SK-N-SH (cell line): Measurements from ENCODE around the gene PER1. TPM values are rescaled to one million over a fixed set of nuclear protein-coding genes. Genes with fewer than 3 reads are reported as not detected.

ENCODE experiments used
- CTCF ChIA-PET: fragments of 300-600, 350-600 bp; formaldehyde crosslinking; extraction: SDS; loops from one replicate; lab custom pipeline; 2021; lab: Yijun Ruan, JAX
- POLR2A ChIA-PET: fragments of 350-600 bp; sonication (Branson Sonifier 250); formaldehyde crosslinking; extraction: SDS; loops from one replicate; lab custom pipeline; 2020; ENCODE audit warnings: antibody characterized with exemption, inconsistent platforms; lab: Yijun Ruan, JAX
- DNase-seq: peaks from one replicate; pipeline ENCODE4 v3.0.0; 2012
- H2AFZ ChIP-seq: fragments of 200-600 bp; sonication (generic); 2 replicates; pipeline ENCODE4 v1.8.1; 2016; ENCODE audit warnings: antibody characterized with exemption, mild to moderate bottlenecking, low read depth
- H3F3A ChIP-seq: fragments of 200-600 bp; sonication (generic); replicated peaks from 2 replicates; pipeline ENCODE3; 2016; ENCODE audit warnings: antibody characterized with exemption, mild to moderate bottlenecking; ENCODE audit not compliant: insufficient read depth
- H3K27ac ChIP-seq, 2 experiments: fragments of 200-500 bp in 1 of 2; fragments of 200-600 bp in 1 of 2; sonication (Bioruptor generic) in 1 of 2; sonication (generic), shearing (Covaris generic) in 1 of 2; 2 replicates each; pipeline versions ENCODE4 v1.5.1 to v1.6.1; 2014 to 2016; ENCODE audit warnings: low read depth in 2 of 2, inconsistent platforms in 1 of 2, low read length in 1 of 2, mild to moderate bottlenecking in 1 of 2, mixed read lengths in 1 of 2
- H3K27me3 ChIP-seq: fragments of 200-600 bp; sonication (generic), shearing (Covaris generic); 2 replicates; pipeline ENCODE4 v1.6.1; 2016; ENCODE audit warnings: mixed run types; ENCODE audit not compliant: insufficient read depth
- H3K36me3 ChIP-seq, 2 experiments: fragments of 200-500 bp in 1 of 2; fragments of 200-600 bp in 1 of 2; sonication (Bioruptor generic) in 1 of 2; sonication (generic) in 1 of 2; replicated peaks in 1 of 2; 2 replicates each; pipeline versions ENCODE3 to v1.5.1; 2014 to 2016; ENCODE audit warnings: low read length in 1 of 2, mild to moderate bottlenecking in 1 of 2; ENCODE audit not compliant: insufficient read depth in 2 of 2, control insufficient read depth in 1 of 2
- H3K4me1 ChIP-seq, 2 experiments: fragments of 200-500 bp in 1 of 2; fragments of 200-600 bp in 1 of 2; sonication (Bioruptor generic) in 1 of 2; sonication (generic), shearing (Covaris generic) in 1 of 2; 2 replicates each; pipeline versions ENCODE4 v1.5.1 to v1.6.1; 2014 to 2016; ENCODE audit warnings: low read depth in 1 of 2, low read length in 1 of 2, mixed run types in 1 of 2; ENCODE audit not compliant: insufficient read depth in 2 of 2, control insufficient read depth in 1 of 2
- H3K4me2 ChIP-seq: fragments of 200-600 bp; sonication (generic), shearing (Covaris generic); 2 replicates; pipeline ENCODE4 v1.6.1; 2017; ENCODE audit warnings: mixed run types
- H3K4me3 ChIP-seq, 2 experiments: fragments of 200-500 bp in 1 of 2; fragments of 200-600 bp in 1 of 2; sonication (Bioruptor generic) in 1 of 2; sonication (generic), shearing (Covaris generic) in 1 of 2; 2 replicates each; pipeline versions ENCODE4 v1.5.1 to v1.8.1; 2014 to 2016; ENCODE audit warnings: low read depth in 2 of 2, inconsistent platforms in 1 of 2, low read length in 1 of 2, mild to moderate bottlenecking in 1 of 2, mixed read lengths in 1 of 2, moderate library complexity in 1 of 2
- H3K79me2 ChIP-seq: fragments of 200-600 bp; sonication (generic); 2 replicates; pipeline ENCODE4 v1.8.1; 2017; ENCODE audit warnings: mild to moderate bottlenecking; ENCODE audit not compliant: insufficient read depth
- H3K9ac ChIP-seq: fragments of 200-600 bp; sonication (generic); 2 replicates; pipeline ENCODE4 v1.6.1; 2017; ENCODE audit warnings: mixed run types
- H3K9me2 ChIP-seq: fragments of 200-600 bp; sonication (generic); 2 replicates; pipeline ENCODE4 v1.6.1; 2017; ENCODE audit warnings: mixed run types
- H3K9me3 ChIP-seq: fragments of 200-600 bp; sonication (generic); 2 replicates; pipeline ENCODE4 v1.6.1; 2017; ENCODE audit warnings: mixed run types, mild to moderate bottlenecking, moderate library complexity
- H4K20me1 ChIP-seq: fragments of 200-600 bp; sonication (generic); 2 replicates; pipeline ENCODE4 v1.6.1; 2017; ENCODE audit warnings: mild to moderate bottlenecking, mixed run types; ENCODE audit not compliant: insufficient read depth
- CHD2 ChIP-seq: fragments of 150-350 bp; IDR thresholded peaks from 2 replicates; pipeline ENCODE4 v1.6.1; 2018; ENCODE audit warnings: low read length; ENCODE audit not compliant: partially characterized antibody
- ELF1 ChIP-seq: IDR thresholded peaks from 2 replicates; pipeline ENCODE4 v1.4.0; 2012
- EZH2phosphoT487 ChIP-seq: fragments of 200-600 bp; sonication (generic); IDR thresholded peaks from 2 replicates; pipeline ENCODE4 v1.6.1; 2017; ENCODE audit warnings: low read depth, mixed run types, mild to moderate bottlenecking, antibody characterized with exemption, moderate library complexity, borderline replicate concordance
- FOSL2 ChIP-seq: IDR thresholded peaks from 2 replicates; pipeline ENCODE4 v1.4.0; 2012; ENCODE audit warnings: low read depth, mild to moderate bottlenecking, moderate library complexity, borderline replicate concordance
- GATA2 ChIP-seq: sonication (generic); formaldehyde crosslinking; IDR thresholded peaks from 2 replicates; pipeline ENCODE4 v1.5.0; 2020; ENCODE audit warnings: mild to moderate bottlenecking, missing genetic modification reagents
- JUND ChIP-seq: IDR thresholded peaks from 2 replicates; pipeline ENCODE4 v1.4.0; 2012
- RCOR1 ChIP-seq: fragments of 150-350 bp; IDR thresholded peaks from 2 replicates; pipeline ENCODE4 v1.6.1; 2017; ENCODE audit warnings: antibody characterized with exemption, low read length
- TCF12 ChIP-seq: IDR thresholded peaks from 2 replicates; pipeline ENCODE4 v1.4.0; 2012
- YY1 ChIP-seq: IDR thresholded peaks from 2 replicates; pipeline ENCODE4 v1.4.0; 2012; ENCODE audit warnings: low read depth, mild to moderate bottlenecking
- WGBS: methylation state at CpG from one replicate; pipeline ENCODE4 v1.1.6; 2017; ENCODE audit warnings: low lambda C conversion rate; 5-methylcytosine and 5-hydroxymethylcytosine counted together
- polyA plus RNA-seq, 3 experiments: library from polyadenylated mRNA; depleted of rRNA; stranded (reverse); fragments of >200 nt; gene quantifications; 2 replicates each; pipeline ENCODE4 v1.2.3, GENCODE V29; 2012
- TF ChIP-seq, protein P1 (sequence below): fragments of 150-350 bp; IDR thresholded peaks from 2 replicates; pipeline ENCODE4 v1.6.1; 2016; ENCODE audit warnings: mild to moderate bottlenecking, low read depth, low read length
- TF ChIP-seq, protein P2 (sequence below): IDR thresholded peaks from 2 replicates; pipeline ENCODE4; 2012
- TF ChIP-seq, protein P3 (sequence below): fragments of 200-600 bp; sonication (generic); IDR thresholded peaks from 2 replicates; pipeline ENCODE4 v1.6.1; 2017; ENCODE audit warnings: antibody characterized with exemption, mild to moderate bottlenecking, moderate library complexity
- TF ChIP-seq, protein P4 (sequence below): fragments of 150-350 bp; IDR thresholded peaks from 2 replicates; pipeline ENCODE4 v1.6.1; 2017; ENCODE audit warnings: antibody characterized with exemption, low read length, low read depth, borderline replicate concordance

Gene PER1
- polyA plus RNA-seq, 1 of the 3 experiments (the other 2 are of a cell fraction): 56.8 TPM

DNA sequence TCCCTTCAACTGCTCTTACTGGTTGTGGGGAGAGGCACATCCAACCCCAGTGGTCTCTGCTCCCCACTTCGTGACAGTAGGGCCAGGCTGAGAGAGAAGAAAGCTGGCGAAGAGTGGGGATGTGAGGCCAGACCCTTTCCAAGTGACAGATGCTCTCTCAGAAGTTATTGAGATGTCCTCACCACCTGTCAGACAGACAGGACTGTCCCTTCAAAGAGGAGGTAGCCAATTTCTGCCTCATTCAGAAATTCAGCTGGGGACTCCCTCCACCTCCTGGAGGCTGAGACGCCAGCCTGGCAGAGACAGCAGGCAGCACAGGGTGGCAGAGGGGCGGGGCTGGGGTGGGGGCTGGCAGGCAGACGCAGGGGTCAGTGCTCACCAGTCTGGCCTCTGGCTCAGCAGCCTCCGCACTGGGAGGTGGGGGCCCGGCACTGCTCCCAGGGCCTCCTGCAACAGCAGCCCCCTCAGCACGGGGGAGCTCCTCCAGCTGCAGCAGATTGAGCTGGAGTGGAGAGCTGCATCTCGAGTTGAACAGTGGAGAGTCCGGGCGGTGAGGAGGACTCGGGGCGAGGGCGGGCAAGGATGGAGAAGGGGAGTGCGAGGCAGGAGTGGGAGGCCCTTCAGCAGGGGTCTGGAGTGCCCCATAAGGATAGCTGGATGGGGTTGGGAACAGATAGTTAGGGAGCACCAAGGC, 9.2 kb downstream of the PER1 start (continued):
- TF ChIP-seq, protein P1, sequence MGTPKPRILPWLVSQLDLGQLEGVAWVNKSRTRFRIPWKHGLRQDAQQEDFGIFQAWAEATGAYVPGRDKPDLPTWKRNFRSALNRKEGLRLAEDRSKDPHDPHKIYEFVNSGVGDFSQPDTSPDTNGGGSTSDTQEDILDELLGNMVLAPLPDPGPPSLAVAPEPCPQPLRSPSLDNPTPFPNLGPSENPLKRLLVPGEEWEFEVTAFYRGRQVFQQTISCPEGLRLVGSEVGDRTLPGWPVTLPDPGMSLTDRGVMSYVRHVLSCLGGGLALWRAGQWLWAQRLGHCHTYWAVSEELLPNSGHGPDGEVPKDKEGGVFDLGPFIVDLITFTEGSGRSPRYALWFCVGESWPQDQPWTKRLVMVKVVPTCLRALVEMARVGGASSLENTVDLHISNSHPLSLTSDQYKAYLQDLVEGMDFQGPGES: no peak
- TF ChIP-seq YY1 (no peak), TCF12 (no peak), EZH2phosphoT487 (no peak), GATA2 (CRISPR knock-in tag) (no peak), RCOR1 (no peak), JUND (no peak)

DNA sequence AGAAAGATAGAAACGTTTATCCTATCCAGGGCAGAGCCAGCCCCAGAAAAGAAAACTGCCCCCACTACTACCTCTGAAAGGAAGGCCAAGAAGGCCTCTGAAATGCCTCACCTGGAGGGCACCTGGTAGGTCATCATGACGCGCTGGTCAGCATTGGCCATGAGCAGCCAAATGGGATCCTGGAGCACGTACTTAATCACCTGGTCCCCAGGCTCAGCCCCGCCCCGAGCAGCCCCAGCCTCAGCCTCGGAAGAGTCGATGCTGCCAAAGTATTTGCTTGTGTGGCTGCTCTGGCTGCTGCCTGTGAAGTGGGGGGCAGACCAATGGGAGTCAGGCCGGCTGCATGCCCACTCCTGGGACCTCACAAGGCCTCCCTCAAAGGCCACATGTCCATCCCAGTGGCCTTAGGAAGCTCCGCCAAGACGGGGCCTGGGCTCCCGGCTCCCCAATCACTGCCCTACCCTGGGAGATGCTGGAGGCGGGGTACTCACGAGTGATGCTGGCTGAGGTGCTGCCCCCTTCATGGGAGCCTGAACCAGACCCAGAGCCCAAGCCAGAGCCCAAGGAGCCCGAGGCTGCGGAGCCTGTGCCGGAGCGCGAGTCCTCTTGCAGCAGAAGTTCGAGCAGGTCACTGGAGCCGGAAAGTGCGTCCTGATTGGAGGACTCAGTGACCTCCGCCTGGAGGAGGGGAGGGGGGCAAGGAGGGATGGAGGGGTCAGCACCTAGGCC, 9.9 kb downstream of the PER1 start:
- CTCF ChIA-PET: interaction anchor here (1.4 to 9.5 kb wide), 4 partner anchors 16 to 69 kb away, joined by 3 to 98 read pairs (median 26); partner anchors contain the start of genes ALOXE3 and VAMP2
- Histone ChIP-seq H3K36me3 (peaks cover 20 to 53% of the 10 kb centered on the region in 2 experiments), H3K4me2 (no peak overlapping the region), H4K20me1 (peaks cover 8% of the 10 kb centered on the region; the same call in 1 of the 2 replicates), H3K9me3 (no peaks in the 10 kb centered on the region), H2AFZ (no peak overlapping the region), H3F3A (peaks cover 27% of the 10 kb centered on the region), H3K27ac (no peak overlapping the region), H3K9ac (no peak overlapping the region), H3K79me2 (no peaks in the 10 kb centered on the region), H3K9me2 (no peaks in the 10 kb centered on the region), H3K27me3 (no peaks in the 10 kb centered on the region), H3K4me1 (peaks cover 0 to 5% of the 10 kb centered on the region in 2 experiments; a peak in 1 of 4 replicates), H3K4me3 (no peak overlapping the region)
- no peak for DNase-seq
- POLR2A ChIA-PET: no interaction called here
- no peak for TF ChIP-seq ELF1
- TF ChIP-seq, protein P2, sequence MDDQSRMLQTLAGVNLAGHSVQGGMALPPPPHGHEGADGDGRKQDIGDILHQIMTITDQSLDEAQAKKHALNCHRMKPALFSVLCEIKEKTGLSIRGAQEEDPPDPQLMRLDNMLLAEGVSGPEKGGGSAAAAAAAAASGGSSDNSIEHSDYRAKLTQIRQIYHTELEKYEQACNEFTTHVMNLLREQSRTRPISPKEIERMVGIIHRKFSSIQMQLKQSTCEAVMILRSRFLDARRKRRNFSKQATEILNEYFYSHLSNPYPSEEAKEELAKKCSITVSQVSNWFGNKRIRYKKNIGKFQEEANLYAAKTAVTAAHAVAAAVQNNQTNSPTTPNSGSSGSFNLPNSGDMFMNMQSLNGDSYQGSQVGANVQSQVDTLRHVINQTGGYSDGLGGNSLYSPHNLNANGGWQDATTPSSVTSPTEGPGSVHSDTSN: no peak
- TF ChIP-seq, protein P3, sequence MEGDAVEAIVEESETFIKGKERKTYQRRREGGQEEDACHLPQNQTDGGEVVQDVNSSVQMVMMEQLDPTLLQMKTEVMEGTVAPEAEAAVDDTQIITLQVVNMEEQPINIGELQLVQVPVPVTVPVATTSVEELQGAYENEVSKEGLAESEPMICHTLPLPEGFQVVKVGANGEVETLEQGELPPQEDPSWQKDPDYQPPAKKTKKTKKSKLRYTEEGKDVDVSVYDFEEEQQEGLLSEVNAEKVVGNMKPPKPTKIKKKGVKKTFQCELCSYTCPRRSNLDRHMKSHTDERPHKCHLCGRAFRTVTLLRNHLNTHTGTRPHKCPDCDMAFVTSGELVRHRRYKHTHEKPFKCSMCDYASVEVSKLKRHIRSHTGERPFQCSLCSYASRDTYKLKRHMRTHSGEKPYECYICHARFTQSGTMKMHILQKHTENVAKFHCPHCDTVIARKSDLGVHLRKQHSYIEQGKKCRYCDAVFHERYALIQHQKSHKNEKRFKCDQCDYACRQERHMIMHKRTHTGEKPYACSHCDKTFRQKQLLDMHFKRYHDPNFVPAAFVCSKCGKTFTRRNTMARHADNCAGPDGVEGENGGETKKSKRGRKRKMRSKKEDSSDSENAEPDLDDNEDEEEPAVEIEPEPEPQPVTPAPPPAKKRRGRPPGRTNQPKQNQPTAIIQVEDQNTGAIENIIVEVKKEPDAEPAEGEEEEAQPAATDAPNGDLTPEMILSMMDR: no peak
- TF ChIP-seq CHD2: no peak
- TF ChIP-seq, protein P4, sequence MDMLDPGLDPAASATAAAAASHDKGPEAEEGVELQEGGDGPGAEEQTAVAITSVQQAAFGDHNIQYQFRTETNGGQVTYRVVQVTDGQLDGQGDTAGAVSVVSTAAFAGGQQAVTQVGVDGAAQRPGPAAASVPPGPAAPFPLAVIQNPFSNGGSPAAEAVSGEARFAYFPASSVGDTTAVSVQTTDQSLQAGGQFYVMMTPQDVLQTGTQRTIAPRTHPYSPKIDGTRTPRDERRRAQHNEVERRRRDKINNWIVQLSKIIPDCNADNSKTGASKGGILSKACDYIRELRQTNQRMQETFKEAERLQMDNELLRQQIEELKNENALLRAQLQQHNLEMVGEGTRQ: no peak
- no peak for TF ChIP-seq FOSL2
- TF ChIP-seq JUND: no peak
- 88% methylated on average over 12 of the region's 23 CpGs for WGBS
